Upper lobe of left lung (tissue), 6 donors: ENCODE results near the gene UGT1A8. TPM values are rescaled to one million over a fixed set of nuclear protein-coding genes. Genes with fewer than 3 reads are reported as not detected.
"Not testable (repeated sequence)": the region's sequence is repeated elsewhere in the genome, so short reads cannot be mapped to it uniquely, and the experiment has no call there.

Experiments used
- ATAC-seq, 2 donors: fragments of 200-7000 bp; cut with Tn5 transposase; one replicate each; pipeline ENCODE4 v1.9.1; 2022; ENCODE audit warnings: mild to moderate bottlenecking in 2 of 2, moderate library complexity in 2 of 2; ENCODE audit not compliant: low FRiP score in 2 of 2
- DNase-seq, 2 donors: peaks; one replicate each; pipeline ENCODE4 v3.0.0-alpha.2; 2019 to 2020
- H3K27ac ChIP-seq, 4 donors: fragments of 200-600 bp; sonication (generic); one replicate each; pipeline ENCODE4 v1.5.1; 2016 to 2019
- H3K27me3 ChIP-seq, 4 donors: fragments of 200-600 bp; sonication (generic); one replicate each; pipeline ENCODE4 v1.5.1; 2017 to 2019
- H3K36me3 ChIP-seq, 4 donors: fragments of 200-600 bp; sonication (generic); one replicate each; pipeline ENCODE4 v1.5.1; 2016 to 2019
- H3K4me1 ChIP-seq, 4 donors: fragments of 200-600 bp; sonication (generic); one replicate each; pipeline ENCODE4 v1.5.1; 2018 to 2019
- H3K4me3 ChIP-seq, 4 donors: fragments of 200-600 bp; sonication (generic); one replicate each; pipeline ENCODE4 v1.5.1; 2017 to 2019; ENCODE audit warnings: mild to moderate bottlenecking in 2 of 4, moderate library complexity in 1 of 4
- H3K9me3 ChIP-seq, 4 donors: fragments of 200-600 bp; sonication (generic); one replicate each; pipeline ENCODE4 v1.5.1; 2018 to 2019
- CTCF ChIP-seq, 6 experiments: fragments of 450-650 bp in 4 of 6; fragments of 200-600 bp in 2 of 6; sonication (generic) in 2 of 6; IDR thresholded peaks; one replicate each; pipeline ENCODE4 v1.5.1; 2016 to 2019; ENCODE audit warnings: antibody characterized with exemption in 6 of 6
- EP300 ChIP-seq, 4 donors: sonication (generic); formaldehyde crosslinking; IDR thresholded peaks; one replicate each; pipeline ENCODE4 v1.5.1; 2017; ENCODE audit warnings: antibody characterized with exemption in 4 of 4, control low read depth in 2 of 4
- POLR2A ChIP-seq, 4 donors: fragments of 450-650 bp; IDR thresholded peaks; one replicate each; pipeline ENCODE4 v1.5.1; 2016 to 2017; ENCODE audit warnings: antibody characterized with exemption in 4 of 4, mild to moderate bottlenecking in 2 of 4
- POLR2AphosphoS5 ChIP-seq, 2 donors: sonication (generic); formaldehyde crosslinking; IDR thresholded peaks; one replicate each; pipeline ENCODE4 v1.5.1; 2017; ENCODE audit warnings: antibody characterized with exemption in 2 of 2
- WGBS, 2 donors: methylation state at CpG; one replicate each; pipeline ENCODE4 v1.1.5; 2017 to 2018; 5-methylcytosine and 5-hydroxymethylcytosine counted together
- total RNA-seq, 6 donors: library from RNA; depleted of rRNA in 4 of 6; stranded (reverse); fragments of >200 nt in 4 of 6; gene quantifications; one replicate each; pipeline versions ENCODE4 v1.1.0 to v1.2.1, GENCODE V29; 2016 to 2021
- donor health status: DM: no; HTN: no; CAD: no; lungs with moderate emphysema.
- donor health status: DM: no; HTN: yes; CAD: no; lungs with severe emphysema.

Gene UGT1A8
- total RNA-seq, 6 donors from 2014 or later, result not detected

GRCh38 chr2:233584210-233584609 lies 33.2 kb upstream of the UGT1A8 start:
- DNase-seq (no peak), ATAC-seq (no peak)
- Histone ChIP-seq H3K4me1 (no peaks in the 10 kb centered on the region), H3K27ac (no peak overlapping the region), H3K36me3 (no peaks in the 10 kb centered on the region), H3K4me3 (no peak overlapping the region), H3K9me3 (no peaks in the 10 kb centered on the region), H3K27me3 (no peaks in the 10 kb centered on the region)
- 94 to 100% methylated on average over 1 of the region's 1 CpG for WGBS, 2 donors
- no peak for TF ChIP-seq POLR2A (IDR thresholded peaks at IDR 0.05)
- no peak for TF ChIP-seq EP300 (IDR thresholded peaks at IDR 0.05)
- TF ChIP-seq CTCF (IDR thresholded peaks at IDR 0.05), result no peak
- no peak for TF ChIP-seq POLR2AphosphoS5 (IDR thresholded peaks at IDR 0.05)

- TF ChIP-seq POLR2A (IDR thresholded peaks at IDR 0.05) (no peak), EP300 (IDR thresholded peaks at IDR 0.05) (no peak), CTCF (IDR thresholded peaks at IDR 0.05) (no peak), POLR2AphosphoS5 (IDR thresholded peaks at IDR 0.05) (no peak)
- Histone ChIP-seq H3K4me3 (no peak overlapping the region), H3K27me3 (no peaks in the 10 kb centered on the region), H3K36me3 (no peaks in the 10 kb centered on the region), H3K4me1 (no peaks in the 10 kb centered on the region), H3K27ac (no peak overlapping the region), H3K9me3 (no peaks in the 10 kb centered on the region)
- DNase-seq (no peak), ATAC-seq (no peak)
- 90 to 91% methylated on average over 2 of the region's 2 CpGs for WGBS, 2 donors
These were observed 29.0 kb upstream of the UGT1A8 start for GRCh38 chr2:233588400-233588799.

- H3K4me3 ChIP-seq, H3K27ac ChIP-seq, H3K36me3 ChIP-seq, H3K4me1 ChIP-seq, H3K9me3 ChIP-seq, DNase-seq, H3K27me3 ChIP-seq, ATAC-seq: not testable (repeated sequence)
- 93 to 100% methylated on average over 1 of the region's 1 CpG for WGBS, 2 donors
These were observed 24.7 kb upstream of the UGT1A8 start for GRCh38 chr2:233592706-233593105.

GRCh38 chr2:233593201-233593600 lies 24.2 kb upstream of the UGT1A8 start:
- WGBS, 2 donors, result 86 to 87% methylated on average over 8 of the region's 8 CpGs
- Histone ChIP-seq H3K27ac (no peak overlapping the region), H3K9me3 (no peaks in the 10 kb centered on the region), H3K36me3 (no peaks in the 10 kb centered on the region), H3K4me3 (no peak overlapping the region), H3K4me1 (no peaks in the 10 kb centered on the region), H3K27me3 (no peaks in the 10 kb centered on the region)
- no peak for ATAC-seq
- TF ChIP-seq POLR2A (IDR thresholded peaks at IDR 0.05) (no peak), CTCF (IDR thresholded peaks at IDR 0.05) (no peak), POLR2AphosphoS5 (IDR thresholded peaks at IDR 0.05) (no peak), EP300 (IDR thresholded peaks at IDR 0.05) (no peak)
- DNase-seq, result no peak

- H3K27ac ChIP-seq, result no peak overlapping the region
- H3K27me3 ChIP-seq, result no peaks in the 10 kb centered on the region
- ATAC-seq (no peak), DNase-seq (no peak)
- H3K36me3 ChIP-seq, result no peaks in the 10 kb centered on the region
- TF ChIP-seq POLR2A (IDR thresholded peaks at IDR 0.05) (no peak), CTCF (IDR thresholded peaks at IDR 0.05) (no peak), EP300 (IDR thresholded peaks at IDR 0.05) (no peak), POLR2AphosphoS5 (IDR thresholded peaks at IDR 0.05) (no peak)
- H3K4me1 ChIP-seq, result no peaks in the 10 kb centered on the region
- H3K9me3 ChIP-seq, result no peaks in the 10 kb centered on the region
- 48 to 50% methylated on average over 1 of the region's 1 CpG for WGBS, 2 donors
- H3K4me3 ChIP-seq, result no peak overlapping the region
These were observed 19.9 kb upstream of the UGT1A8 start for GRCh38 chr2:233597522-233597921.
